HCEC 1CT (cell line): ENCODE measurements around the gene SYCP1.
"Not testable (repeated sequence)": the region's sequence is repeated elsewhere in the genome, so short reads cannot be mapped to it uniquely, and the experiment has no call there.

ENCODE experiments used
- DNase-seq: peaks from one replicate; pipeline ENCODE4 v3.0.0-alpha.2; 2017

The SYCP1 gene

GRCh38 chr1:114854693-114855320 lies at the start of gene SYCP1:
Gene SYCP1, plus strand, starts transcription at chr1:114854863. Its CDS starts 602 bp downstream, at chr1:114855465.
- DNase-seq: no peak

- DNase-seq: no peak
These were observed 34.8 kb upstream of the SYCP1 start for GRCh38 chr1:114819869-114820268.

- no peak for DNase-seq
These were observed 34.3 kb upstream of the SYCP1 start for GRCh38 chr1:114820392-114820791.

- DNase-seq: no peak
These were observed 32.7 kb upstream of the SYCP1 start for GRCh38 chr1:114821978-114822377.

GRCh38 chr1:114828251-114828650 lies 26.4 kb upstream of the SYCP1 start:
- peak; percentile 38 for DNase-seq

- not testable (repeated sequence) for DNase-seq
These were observed 24.6 kb upstream of the SYCP1 start for GRCh38 chr1:114830075-114830474.

GRCh38 chr1:114831276-114831994 lies 23.2 kb upstream of the SYCP1 start:
- no peak for DNase-seq

GRCh38 chr1:114832057-114832456 lies 22.6 kb upstream of the SYCP1 start:
- no peak for DNase-seq

- peak; percentile 52 for DNase-seq
These were observed 21.2 kb upstream of the SYCP1 start for GRCh38 chr1:114833421-114833820.

GRCh38 chr1:114844270-114844669 lies 10.4 kb upstream of the SYCP1 start:
- DNase-seq: no peak

GRCh38 chr1:114853584-114853983 lies 1.1 kb upstream of the SYCP1 start:
- no peak for DNase-seq

GRCh38 chr1:114861384-114861783 lies 6.7 kb downstream of the SYCP1 start:
- no peak for DNase-seq

- no peak for DNase-seq
These were observed 37.7 kb downstream of the SYCP1 start for GRCh38 chr1:114892194-114892918.

GRCh38 chr1:114896795-114897194 lies 42.1 kb downstream of the SYCP1 start:
- no peak for DNase-seq

GRCh38 chr1:114901814-114902213 lies 47.2 kb downstream of the SYCP1 start:
- no peak for DNase-seq

- no peak for DNase-seq
These were observed 47.7 kb downstream of the SYCP1 start for GRCh38 chr1:114902343-114902742.

GRCh38 chr1:114903480-114903879 lies 48.8 kb downstream of the SYCP1 start:
- no peak for DNase-seq

- DNase-seq: not testable (repeated sequence)
These were observed 61.1 kb downstream of the SYCP1 start for GRCh38 chr1:114915720-114916119.

- no peak for DNase-seq
These were observed 71.9 kb downstream of the SYCP1 start for GRCh38 chr1:114926607-114927006.

- no peak for DNase-seq
These were observed 72.7 kb downstream of the SYCP1 start for GRCh38 chr1:114927401-114927800.

- no peak for DNase-seq
These were observed 101.9 kb downstream of the SYCP1 start for GRCh38 chr1:114956570-114956969.

- no peak for DNase-seq
These were observed 104.8 kb downstream of the SYCP1 start for GRCh38 chr1:114959423-114959822.

GRCh38 chr1:114976891-114977290 lies 122.2 kb downstream of the SYCP1 start:
- DNase-seq: no peak
